ENCODE measurements around the gene PCDHA5. TPM values are rescaled to one million over a fixed set of nuclear protein-coding genes. Genes with fewer than 3 reads are reported as not detected.
"Not testable (repeated sequence)": the region's sequence is repeated elsewhere in the genome, so short reads cannot be mapped to it uniquely, and the experiment has no call there.

PCDHA5 gene
- total RNA-seq, 4 donors from 2014 or later = 0.61 to 2.3 (median 0.69) TPM; not detected in 1

GRCh38 chr5:140800816-140801493 is 20.5 kb upstream of the PCDHA5 start, which contains the start of gene PCDHA3:
Gene PCDHA3, plus strand, starts transcription at chr5:140801057.
- Histone ChIP-seq H3K36me3 (no peaks in the 10 kb centered on the region), H3K27me3 (no peaks in the 10 kb centered on the region), H3K9me3 (peaks cover 0 to 7% of the 10 kb centered on the region in 2 donors), H3K27ac (peak within 1 kb of the TSS in 1 of 2 donors; percentile 59), H3K4me3 (peak within 1 kb of the TSS; percentile 2 to 29), H3K4me1 (no peaks in the 10 kb centered on the region)
- intact Hi-C loops (cut with DNase I; ENCODE audit: low total_unique reads) = no loop called here
- peak in 2 of 4 experiments; percentile 27 to 32 for TF ChIP-seq CTCF (IDR thresholded peaks at IDR 0.05)
- no peak for TF ChIP-seq POLR2A (IDR thresholded peaks at IDR 0.05)
- DNase-seq = no peak

- intact Hi-C loops (cut with DNase I; ENCODE audit: low total_unique reads) = no loop called here
Measured at GRCh38 chr5:140801494-140801841, 19.9 kb upstream of the PCDHA5 start.

GRCh38 chr5:140802381-140802780 is 19.0 kb upstream of the PCDHA5 start:
- DNase-seq; H3K27ac ChIP-seq; H3K36me3 ChIP-seq; H3K9me3 ChIP-seq; H3K4me3 ChIP-seq; intact Hi-C loops (cut with DNase I; ENCODE audit: low total_unique reads); H3K27me3 ChIP-seq; H3K4me1 ChIP-seq: not testable (repeated sequence)

More at GRCh38 chr5:140801494-140801841, 19.9 kb upstream of the PCDHA5 start:
- Histone ChIP-seq H3K9me3 (peaks cover 0 to 4% of the 10 kb centered on the region in 2 donors), H3K4me3 (peak overlapping the region; percentile 2 to 29), H3K4me1 (no peaks in the 10 kb centered on the region), H3K36me3 (no peaks in the 10 kb centered on the region), H3K27me3 (no peaks in the 10 kb centered on the region), H3K27ac (peak overlapping the region in 1 of 2 donors; percentile 59)
- DNase-seq = no peak
- TF ChIP-seq CTCF (IDR thresholded peaks at IDR 0.05) = peak in 2 of 4 experiments; percentile 8 to 27
- TF ChIP-seq POLR2A (IDR thresholded peaks at IDR 0.05) = no peak

- no peaks in the 10 kb centered on the region for H3K4me1 ChIP-seq
- no peaks in the 10 kb centered on the region for H3K36me3 ChIP-seq
- H3K27ac ChIP-seq = no peak overlapping the region
- TF ChIP-seq CTCF (IDR thresholded peaks at IDR 0.05) (no peak), POLR2A (IDR thresholded peaks at IDR 0.05) (no peak)
- no peak for DNase-seq
- no peak overlapping the region for H3K4me3 ChIP-seq
- H3K9me3 ChIP-seq = no peaks in the 10 kb centered on the region
- H3K27me3 ChIP-seq = no peaks in the 10 kb centered on the region
- intact Hi-C loops (cut with DNase I; ENCODE audit: low total_unique reads) = no loop called here
Measured at GRCh38 chr5:140802781-140803271, 18.6 kb upstream of the PCDHA5 start.

GRCh38 chr5:140806834-140807775 is 14.3 kb upstream of the PCDHA5 start, which contains the start of gene PCDHA4:
Gene PCDHA4, plus strand, starts transcription at chr5:140807068.
- peak within 1 kb of the TSS; percentile 13 to 19 for H3K4me3 ChIP-seq
- no peaks in the 10 kb centered on the region for H3K9me3 ChIP-seq
- peak; percentile 32 to 45 for DNase-seq

GRCh38 chr5:140808241-140808888 is 13.0 kb upstream of the PCDHA5 start:
- H3K9me3 ChIP-seq; intact Hi-C loops (cut with DNase I; ENCODE audit: low total_unique reads); DNase-seq; H3K4me3 ChIP-seq; H3K36me3 ChIP-seq; H3K27ac ChIP-seq; H3K4me1 ChIP-seq; H3K27me3 ChIP-seq: not testable (repeated sequence)

More at GRCh38 chr5:140806834-140807775, 14.3 kb upstream of the PCDHA5 start, which contains the start of gene PCDHA4:
- Histone ChIP-seq H3K27ac (peak within 1 kb of the TSS; percentile 33 to 44), H3K27me3 (no peaks in the 10 kb centered on the region), H3K36me3 (no peaks in the 10 kb centered on the region), H3K4me1 (no peaks in the 10 kb centered on the region)
- intact Hi-C loops (cut with DNase I; ENCODE audit: low total_unique reads) = no loop called here
- TF ChIP-seq CTCF (IDR thresholded peaks at IDR 0.05) (peak; percentile 15 to 43 (median 28)), POLR2A (IDR thresholded peaks at IDR 0.05) (no peak)
